ENCODE results near the gene ACAP2. TPM values are rescaled to one million over a fixed set of nuclear protein-coding genes. Genes with fewer than 3 reads are reported as not detected.

Gene ACAP2
- polyA plus RNA-seq, 3 donors: 41.5 to 96.5 (median 71.6) TPM

GRCh38 chr3:195446359-195446758 is 3.5 kb upstream of the ACAP2 start:
- Histone ChIP-seq H3K27ac (ENCODE audit: low read depth in 1 of 2, low read length in 2 of 2) (peak overlapping the region in 1 of 2 donors; percentile 4), H3K27me3 (ENCODE audit: control insufficient read depth in 2 of 2, insufficient read depth in 2 of 2, low read length in 2 of 2) (no peaks in the 10 kb centered on the region), H3K79me2 (ENCODE audit: insufficient read depth, low read length) (peaks cover 21% of the 10 kb centered on the region), H3K9ac (ENCODE audit: insufficient read depth, low read length, poor library complexity, severe bottlenecking) (no peak overlapping the region), H3K9me3 (replicated peaks in 1 of 2; ENCODE audit: control insufficient read depth in 1 of 2, insufficient read depth in 1 of 2, low read length in 2 of 2) (no peaks in the 10 kb centered on the region), H3K4me1 (ENCODE audit: control insufficient read depth in 1 of 2, insufficient read depth in 2 of 2, low read length in 2 of 2) (peaks cover 40 to 50% of the 10 kb centered on the region in 2 donors), H3K4me3 (replicated peaks in 1 of 3; ENCODE audit: low read depth in 2 of 3, low read length in 3 of 3) (no peak overlapping the region), H3K4me2 (replicated peaks; ENCODE audit: extremely low read depth, low read length, poor library complexity, severe bottlenecking) (no peak overlapping the region), H4K20me1 (ENCODE audit: insufficient read depth, low read length) (peaks cover 12% of the 10 kb centered on the region), H2AFZ (ENCODE audit: insufficient read depth, low read depth, low read length, poor library complexity, severe bottlenecking) (no peak overlapping the region), H3K36me3 (replicated peaks in 1 of 2; ENCODE audit: control insufficient read depth in 1 of 2, insufficient read depth in 2 of 2, low read length in 2 of 2) (no peaks in the 10 kb centered on the region)
- Mint-ChIP-seq H3K4me3 (no peak overlapping the region), H3K27me3 (ENCODE audit: low read depth in 3 of 3) (no peaks in the 10 kb centered on the region), H3K9me3 (peaks cover 0 to 4% (median 0%) of the 10 kb centered on the region in 7 donors), H3K4me1 (peaks cover 46% of the 10 kb centered on the region), H3K36me3 (peaks cover 3% of the 10 kb centered on the region in 2 donors), H3K27ac (peak overlapping the region in 2 of 7 donors; percentile 2 to 76)
- no peak for DNase-seq
- no peak for TF ChIP-seq CTCF (IDR thresholded peaks at IDR 0.05)
- WGBS (ENCODE audit: insufficient coverage): 90% methylated on average over 3 of the region's 3 CpGs
- intact Hi-C loops (cut with micrococcal nuclease): no loop called here

DNA sequence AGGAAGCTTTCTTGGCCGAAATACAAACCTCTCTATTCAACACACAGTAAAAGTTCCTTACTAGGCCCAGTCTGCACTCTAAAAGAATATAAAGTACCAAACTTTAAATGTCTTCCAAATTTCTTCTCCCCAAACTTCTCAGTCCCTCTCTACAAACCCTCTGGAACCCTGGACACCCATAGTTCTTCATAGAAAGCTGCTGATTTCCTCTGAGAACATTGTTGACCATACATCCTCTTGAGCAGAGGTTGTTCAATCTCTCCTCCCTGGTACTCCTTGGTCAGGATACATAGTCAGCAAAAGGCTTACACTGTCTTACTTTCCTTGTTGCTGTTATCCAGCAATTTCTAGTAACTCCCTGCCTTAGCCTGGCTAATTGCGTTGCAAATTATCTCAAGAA is 3.1 kb upstream of the ACAP2 start:
- no peak overlapping the region for H2AFZ ChIP-seq (ENCODE audit: insufficient read depth, low read depth, low read length, poor library complexity, severe bottlenecking)
- intact Hi-C loops (cut with micrococcal nuclease): no loop called here

More for the DNA sequence above, 3.1 kb upstream of the ACAP2 start:
- H4K20me1 ChIP-seq (ENCODE audit: insufficient read depth, low read length): peaks cover 17% of the 10 kb centered on the region
- 47% methylated on average over 2 of the region's 2 CpGs for WGBS (ENCODE audit: insufficient coverage)
- peak overlapping the region in 3 of 7 donors; percentile 20 to 76 (median 55) for H3K27ac Mint-ChIP-seq
- peak overlapping the region in 1 of 2 donors; percentile 4 for H3K27ac ChIP-seq (ENCODE audit: low read depth in 1 of 2, low read length in 2 of 2)
- no peaks in the 10 kb centered on the region for H3K27me3 ChIP-seq (ENCODE audit: control insufficient read depth in 2 of 2, insufficient read depth in 2 of 2, low read length in 2 of 2)
- peaks cover 0 to 4% (median 0%) of the 10 kb centered on the region in 7 donors for H3K9me3 Mint-ChIP-seq
- peaks cover 3% of the 10 kb centered on the region in 2 donors for H3K36me3 Mint-ChIP-seq
- peaks cover 40 to 50% of the 10 kb centered on the region in 2 donors for H3K4me1 ChIP-seq (ENCODE audit: control insufficient read depth in 1 of 2, insufficient read depth in 2 of 2, low read length in 2 of 2)
- H3K79me2 ChIP-seq (ENCODE audit: insufficient read depth, low read length): peaks cover 26% of the 10 kb centered on the region
- no peaks in the 10 kb centered on the region for H3K27me3 Mint-ChIP-seq (ENCODE audit: low read depth in 3 of 3)
- H3K9me3 ChIP-seq (replicated peaks in 1 of 2; ENCODE audit: control insufficient read depth in 1 of 2, insufficient read depth in 1 of 2, low read length in 2 of 2): no peaks in the 10 kb centered on the region
- no peaks in the 10 kb centered on the region for H3K36me3 ChIP-seq (replicated peaks in 1 of 2; ENCODE audit: control insufficient read depth in 1 of 2, insufficient read depth in 2 of 2, low read length in 2 of 2)
- no peak for DNase-seq
- no peak overlapping the region for H3K4me2 ChIP-seq (replicated peaks; ENCODE audit: extremely low read depth, low read length, poor library complexity, severe bottlenecking)
- no peak overlapping the region for H3K9ac ChIP-seq (ENCODE audit: insufficient read depth, low read length, poor library complexity, severe bottlenecking)
- H3K4me3 ChIP-seq (replicated peaks in 1 of 3; ENCODE audit: low read depth in 2 of 3, low read length in 3 of 3): no peak overlapping the region
- H3K4me1 Mint-ChIP-seq: peaks cover 46% of the 10 kb centered on the region
- no peak overlapping the region for H3K4me3 Mint-ChIP-seq
- TF ChIP-seq CTCF (IDR thresholded peaks at IDR 0.05): no peak
